HepG2 (cell line): Measurements from ENCODE around the gene UTS2R. TPM values are rescaled to one million over a fixed set of nuclear protein-coding genes. Genes with fewer than 3 reads are reported as not detected.
A peak's percentile ranks its signal among the peaks of the same experiment; 100 is the strongest.

Experiments used
- FOSL2 ChIP-seq: sonication (generic); formaldehyde crosslinking; IDR thresholded peaks from 2 replicates; pipeline ENCODE4 v1.4.0; 2020; ENCODE audit warnings: missing genetic modification reagents
- HNRNPL ChIP-seq: fragments of 200-400 bp; formaldehyde crosslinking; IDR thresholded peaks from 2 replicates; pipeline ENCODE4 v1.6.1; 2017; ENCODE audit warnings: mild to moderate bottlenecking, low read depth, low read length
- MAFK ChIP-seq, 2 experiments: IDR thresholded peaks in 1 of 2; conservative IDR thresholded peaks in 1 of 2; 2 replicates each; pipeline ENCODE4 v1.6.1; 2011; ENCODE audit warnings: improper control_type of control experiment in 2 of 2, low read length in 2 of 2
- MATR3 ChIP-seq: sonication (generic); formaldehyde crosslinking; IDR thresholded peaks from 2 replicates; pipeline ENCODE4 v1.4.0; 2020; ENCODE audit warnings: missing genetic modification reagents
- NFRKB ChIP-seq: fragments of 450-650 bp; IDR thresholded peaks from 2 replicates; pipeline ENCODE4 v1.6.1; 2017
- RARA ChIP-seq: IDR thresholded peaks from 2 replicates; pipeline ENCODE4 v1.6.1; 2016; ENCODE audit warnings: missing genetic modification reagents, missing compliant biosample characterization
- RBM39 ChIP-seq: fragments of 200-400 bp; formaldehyde crosslinking; IDR thresholded peaks from one replicate; pipeline ENCODE4 v1.6.1; 2018; ENCODE audit warnings: antibody characterized with exemption, mild to moderate bottlenecking, low read depth, low read length; ENCODE audit not compliant: poor library complexity, severe bottlenecking
- REPIN1 ChIP-seq: sonication (generic); formaldehyde crosslinking; IDR thresholded peaks from 2 replicates; pipeline ENCODE4 v1.8.0; 2022; ENCODE audit warnings: missing genetic modification reagents, low read depth, mild to moderate bottlenecking, borderline replicate concordance
- SOX6 ChIP-seq, 2 experiments: fragments of 450-650 bp in 1 of 2; sonication (generic) in 1 of 2; formaldehyde crosslinking in 1 of 2; IDR thresholded peaks; 2 replicates each; pipeline versions ENCODE4 v1.4.0 to v1.6.1; 2017 to 2020; ENCODE audit warnings: antibody characterized with exemption in 1 of 2, mild to moderate bottlenecking in 1 of 2, missing genetic modification reagents in 1 of 2
- TAF1 ChIP-seq: sonication (generic); formaldehyde crosslinking; IDR thresholded peaks from 2 replicates; pipeline ENCODE4 v1.4.0; 2020; ENCODE audit warnings: missing genetic modification reagents
- TCF12 ChIP-seq, 2 experiments: fragments of 450-650 bp in 1 of 2; sonication (generic) in 1 of 2; formaldehyde crosslinking in 1 of 2; IDR thresholded peaks; 2 replicates each; pipeline versions ENCODE4 v1.6.1 to v1.8.0; 2017 to 2022; ENCODE audit warnings: antibody characterized with exemption in 1 of 2, mild to moderate bottlenecking in 1 of 2, missing genetic modification reagents in 1 of 2, moderate library complexity in 1 of 2
- TOPORS ChIP-seq: sonication (generic); formaldehyde crosslinking; IDR thresholded peaks from 2 replicates; pipeline ENCODE4 v1.8.0; 2023; ENCODE audit warnings: mild to moderate bottlenecking, missing genetic modification reagents
- XRCC5 ChIP-seq: fragments of 200-400 bp; formaldehyde crosslinking; optimal IDR thresholded peaks from 2 replicates; pipeline ENCODE3; 2017; ENCODE audit warnings: mild to moderate bottlenecking, low read length
- ZFP36L2 ChIP-seq: sonication (generic); formaldehyde crosslinking; IDR thresholded peaks from 2 replicates; pipeline ENCODE4 v1.4.0; 2020; ENCODE audit warnings: missing genetic modification reagents
- ZNF230 ChIP-seq: sonication (generic); formaldehyde crosslinking; IDR thresholded peaks from 2 replicates; pipeline ENCODE4 v1.4.0; 2020; ENCODE audit warnings: mild to moderate bottlenecking, missing genetic modification reagents
- ZNF350 ChIP-seq: sonication (generic); formaldehyde crosslinking; IDR thresholded peaks from 2 replicates; pipeline ENCODE4 v1.4.0; 2020; ENCODE audit warnings: mild to moderate bottlenecking, low read depth, missing genetic modification reagents, borderline replicate concordance
- ZNF629 ChIP-seq: sonication (generic); formaldehyde crosslinking; conservative IDR thresholded peaks from 2 replicates; pipeline ENCODE4 v1.5.0; 2020; ENCODE audit warnings: missing genetic modification reagents
- ZNF678 ChIP-seq: sonication (generic); formaldehyde crosslinking; IDR thresholded peaks from 2 replicates; pipeline ENCODE4 v1.4.0; 2020; ENCODE audit warnings: mild to moderate bottlenecking, missing genetic modification reagents
- ZNF724P ChIP-seq: sonication (generic); formaldehyde crosslinking; IDR thresholded peaks from 2 replicates; pipeline ENCODE4 v1.8.0; 2022; ENCODE audit warnings: missing genetic modification reagents, borderline replicate concordance
- polyA plus RNA-seq, 8 experiments: library from polyadenylated mRNA; depleted of rRNA in 3 of 8; stranded (reverse) in 7 of 8; unstranded in 1 of 8; fragments of >200 nt; fragmentation: Illumina TruSeq in 4 of 8; extraction: Trizol in 4 of 8; gene quantifications; 2 replicates each; pipeline versions ENCODE4 v1.2.1 to v1.2.3, GENCODE V29; 2011 to 2016; ENCODE audit warnings: low read depth in 4 of 8, missing spikeins in 1 of 8, mixed read lengths in 1 of 8; ENCODE audit not compliant: insufficient read depth in 1 of 8
- total RNA-seq, 5 experiments: library from RNA; depleted of rRNA; stranded (reverse); fragments of >200 nt; fragmentation: Illumina TruSeq; extraction: Trizol; gene quantifications; 2 replicates each; pipeline ENCODE4 v1.2.3, GENCODE V29; 2016; ENCODE audit warnings: low read depth in 1 of 5
- TF ChIP-seq, protein P1 (sequence below): sonication (generic); formaldehyde crosslinking; IDR thresholded peaks from 2 replicates; pipeline ENCODE4 v1.5.0; 2020; ENCODE audit warnings: missing genetic modification reagents
- TF ChIP-seq, protein P2 (sequence below): sonication (generic); formaldehyde crosslinking; IDR thresholded peaks from 2 replicates; pipeline ENCODE4 v1.4.0; 2020; ENCODE audit warnings: mild to moderate bottlenecking, missing genetic modification reagents
- TF ChIP-seq, protein P3 (sequence below): sonication (generic); formaldehyde crosslinking; IDR thresholded peaks from 2 replicates; pipeline ENCODE4 v1.5.0; 2020; ENCODE audit warnings: missing genetic modification reagents, mild to moderate bottlenecking, borderline replicate concordance
- TF ChIP-seq, protein P4 (sequence below): sonication (generic); formaldehyde crosslinking; conservative IDR thresholded peaks from 2 replicates; pipeline ENCODE4 v1.8.1; 2023; ENCODE audit warnings: missing genetic modification reagents
- TF ChIP-seq, protein P5 (sequence below): sonication (generic); formaldehyde crosslinking; IDR thresholded peaks from 2 replicates; pipeline ENCODE4 v1.8.1; 2023; ENCODE audit warnings: mild to moderate bottlenecking, missing genetic modification reagents

The UTS2R gene
- total and polyA plus RNA-seq, 2 of the 13 experiments (the other 11 are each of a cell fraction or from before 2014, with no cell fraction given) = 0.13 to 0.15 TPM

DNA sequence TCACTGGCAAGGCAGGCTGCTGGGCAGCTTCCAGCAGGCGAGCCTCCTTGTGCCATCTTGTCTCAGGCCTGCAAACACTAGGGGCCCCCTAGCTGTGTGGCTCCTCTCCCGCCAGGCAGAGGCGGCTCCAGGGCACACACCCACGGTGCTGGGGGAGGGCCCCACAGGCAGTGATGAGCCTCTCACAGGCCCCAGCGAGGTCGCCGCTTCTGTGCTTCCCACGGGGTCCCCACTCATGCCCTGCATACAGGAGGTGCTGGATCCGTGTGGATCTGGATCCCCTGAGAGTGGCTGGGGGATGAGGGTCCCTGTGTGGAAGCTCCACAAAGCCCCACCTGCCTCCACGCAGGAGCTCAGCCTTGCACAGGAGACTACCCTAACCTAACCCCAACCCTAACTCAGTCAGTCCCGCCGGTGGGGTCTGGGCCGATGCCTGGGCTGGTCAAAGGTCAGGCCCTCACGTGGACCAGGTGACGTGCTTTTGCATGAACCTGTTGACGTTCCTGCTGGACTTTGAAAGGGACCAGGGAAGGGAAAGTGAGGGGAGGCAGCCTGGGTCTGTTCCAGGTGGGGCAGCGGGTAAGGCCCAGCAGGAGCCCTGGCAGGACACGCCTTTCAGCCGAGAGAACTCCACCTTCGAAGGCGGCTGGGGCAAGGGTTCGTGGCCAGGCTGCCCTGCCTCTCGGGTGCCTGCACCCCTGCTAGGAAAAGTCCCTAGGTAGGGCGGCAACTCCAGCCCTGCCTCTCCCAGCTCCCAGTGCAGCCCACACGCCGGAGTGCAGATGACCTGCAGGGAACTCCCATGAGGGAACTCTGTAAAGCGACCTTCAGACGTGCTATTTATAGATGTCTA lies 43.2 kb upstream of the UTS2R start (continued):
- TF ChIP-seq, protein P1, sequence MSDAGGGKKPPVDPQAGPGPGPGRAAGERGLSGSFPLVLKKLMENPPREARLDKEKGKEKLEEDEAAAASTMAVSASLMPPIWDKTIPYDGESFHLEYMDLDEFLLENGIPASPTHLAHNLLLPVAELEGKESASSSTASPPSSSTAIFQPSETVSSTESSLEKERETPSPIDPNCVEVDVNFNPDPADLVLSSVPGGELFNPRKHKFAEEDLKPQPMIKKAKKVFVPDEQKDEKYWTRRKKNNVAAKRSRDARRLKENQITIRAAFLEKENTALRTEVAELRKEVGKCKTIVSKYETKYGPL = no peak
- TF ChIP-seq, protein P2, sequence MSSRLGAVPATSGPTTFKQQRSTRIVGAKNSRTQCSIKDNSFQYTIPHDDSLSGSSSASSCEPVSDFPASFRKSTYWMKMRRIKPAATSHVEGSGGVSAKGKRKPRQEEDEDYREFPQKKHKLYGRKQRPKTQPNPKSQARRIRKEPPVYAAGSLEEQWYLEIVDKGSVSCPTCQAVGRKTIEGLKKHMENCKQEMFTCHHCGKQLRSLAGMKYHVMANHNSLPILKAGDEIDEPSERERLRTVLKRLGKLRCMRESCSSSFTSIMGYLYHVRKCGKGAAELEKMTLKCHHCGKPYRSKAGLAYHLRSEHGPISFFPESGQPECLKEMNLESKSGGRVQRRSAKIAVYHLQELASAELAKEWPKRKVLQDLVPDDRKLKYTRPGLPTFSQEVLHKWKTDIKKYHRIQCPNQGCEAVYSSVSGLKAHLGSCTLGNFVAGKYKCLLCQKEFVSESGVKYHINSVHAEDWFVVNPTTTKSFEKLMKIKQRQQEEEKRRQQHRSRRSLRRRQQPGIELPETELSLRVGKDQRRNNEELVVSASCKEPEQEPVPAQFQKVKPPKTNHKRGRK = no peak
- peak; percentile 95 for TF ChIP-seq ZNF724P (CRISPR knock-in tag)
- peak; percentile 99 for TF ChIP-seq REPIN1 (CRISPR knock-in tag)
- no peak for TF ChIP-seq TCF12 (IDR thresholded peaks at IDR 0.05)
- peak; percentile 68; the same call in 1 of the 2 replicates for TF ChIP-seq TCF12 (CRISPR knock-in tag; IDR thresholded peaks at IDR 0.05)
- TF ChIP-seq RARA = peak; percentile 95
- peak; percentile 76 for TF ChIP-seq FOSL2 (CRISPR knock-in tag)
- TF ChIP-seq TOPORS = peak; percentile 96
- TF ChIP-seq, protein P3, sequence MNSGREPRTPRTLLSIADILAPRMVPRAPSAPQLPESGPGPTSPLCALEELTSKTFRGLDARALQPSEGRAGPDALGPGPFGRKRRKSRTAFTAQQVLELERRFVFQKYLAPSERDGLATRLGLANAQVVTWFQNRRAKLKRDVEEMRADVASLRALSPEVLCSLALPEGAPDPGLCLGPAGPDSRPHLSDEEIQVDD = 0 out of 2 replicates have a peak, but pooled peaks have one; percentile 43
- TF ChIP-seq RBM39 = peak; percentile 70
- 0 out of 2 replicates have a peak, but pooled peaks have one; percentile 84 for TF ChIP-seq ZNF230 (CRISPR knock-in tag)
- no peak for TF ChIP-seq MATR3 (CRISPR knock-in tag)
- TF ChIP-seq MAFK (conservative IDR thresholded peaks at IDR 0.05 in 1 of 2, IDR thresholded peaks at IDR 0.05 in 1 of 2; ENCODE audit: low read length in 2 of 2) = no peak
- 0 out of 2 replicates have a peak, but pooled peaks have one; percentile 56 for TF ChIP-seq ZFP36L2 (CRISPR knock-in tag)
- TF ChIP-seq, protein P4, sequence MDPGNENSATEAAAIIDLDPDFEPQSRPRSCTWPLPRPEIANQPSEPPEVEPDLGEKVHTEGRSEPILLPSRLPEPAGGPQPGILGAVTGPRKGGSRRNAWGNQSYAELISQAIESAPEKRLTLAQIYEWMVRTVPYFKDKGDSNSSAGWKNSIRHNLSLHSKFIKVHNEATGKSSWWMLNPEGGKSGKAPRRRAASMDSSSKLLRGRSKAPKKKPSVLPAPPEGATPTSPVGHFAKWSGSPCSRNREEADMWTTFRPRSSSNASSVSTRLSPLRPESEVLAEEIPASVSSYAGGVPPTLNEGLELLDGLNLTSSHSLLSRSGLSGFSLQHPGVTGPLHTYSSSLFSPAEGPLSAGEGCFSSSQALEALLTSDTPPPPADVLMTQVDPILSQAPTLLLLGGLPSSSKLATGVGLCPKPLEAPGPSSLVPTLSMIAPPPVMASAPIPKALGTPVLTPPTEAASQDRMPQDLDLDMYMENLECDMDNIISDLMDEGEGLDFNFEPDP (CRISPR knock-in tag) = no peak
- TF ChIP-seq XRCC5 = peak; percentile 69
- TF ChIP-seq ZNF678 (CRISPR knock-in tag) = 0 out of 2 replicates have a peak, but pooled peaks have one; percentile 14
- TF ChIP-seq TAF1 (CRISPR knock-in tag) = peak; percentile 54; the same call in 1 of the 2 replicates
- no peak for TF ChIP-seq ZNF629 (CRISPR knock-in tag)
- peak; percentile 92; the same call in 1 of the 2 replicates for TF ChIP-seq ZNF350 (CRISPR knock-in tag)
- TF ChIP-seq NFRKB = no peak
- TF ChIP-seq, protein P5, sequence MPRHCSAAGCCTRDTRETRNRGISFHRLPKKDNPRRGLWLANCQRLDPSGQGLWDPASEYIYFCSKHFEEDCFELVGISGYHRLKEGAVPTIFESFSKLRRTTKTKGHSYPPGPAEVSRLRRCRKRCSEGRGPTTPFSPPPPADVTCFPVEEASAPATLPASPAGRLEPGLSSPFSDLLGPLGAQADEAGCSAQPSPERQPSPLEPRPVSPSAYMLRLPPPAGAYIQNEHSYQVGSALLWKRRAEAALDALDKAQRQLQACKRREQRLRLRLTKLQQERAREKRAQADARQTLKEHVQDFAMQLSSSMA (CRISPR knock-in tag) = peak; percentile 92; the same call in 1 of the 2 replicates
- TF ChIP-seq SOX6 (IDR thresholded peaks at IDR 0.05) = no peak
- TF ChIP-seq SOX6 (CRISPR knock-in tag; IDR thresholded peaks at IDR 0.05) = peak; percentile 95
- TF ChIP-seq HNRNPL = peak; percentile 93
